HEK293T (cell line): Measurements from ENCODE around the gene PCDHB8.

Experiments used
- ARNT ChIP-seq: fragments of 450-650 bp; IDR thresholded peaks from 2 replicates; pipeline ENCODE4 v1.6.1; 2017; ENCODE audit warnings: mild to moderate bottlenecking
- BHLHE40 ChIP-seq: fragments of 450-650 bp; IDR thresholded peaks from 2 replicates; pipeline ENCODE4 v1.6.1; 2016; ENCODE audit warnings: mild to moderate bottlenecking, moderate library complexity, borderline replicate concordance
- FOXA1 ChIP-seq: fragments of 450-650 bp; IDR thresholded peaks from 2 replicates; pipeline ENCODE4 v1.6.1; 2016; ENCODE audit warnings: mild to moderate bottlenecking
- FOXK2 ChIP-seq: fragments of 450-650 bp; IDR thresholded peaks from 2 replicates; pipeline ENCODE4 v1.6.1; 2016; ENCODE audit warnings: mild to moderate bottlenecking
- FOXM1 ChIP-seq: fragments of 450-650 bp; IDR thresholded peaks from 2 replicates; pipeline ENCODE4 v1.6.1; 2017; ENCODE audit warnings: mild to moderate bottlenecking, borderline replicate concordance
- NFRKB ChIP-seq: fragments of 450-650 bp; IDR thresholded peaks from 2 replicates; pipeline ENCODE4 v1.6.1; 2016; ENCODE audit warnings: mild to moderate bottlenecking, moderate library complexity
- SP1 ChIP-seq: fragments of 450-650 bp; IDR thresholded peaks from 2 replicates; pipeline ENCODE4 v1.6.1; 2017
- SUZ12 ChIP-seq: fragments of 450-650 bp; IDR thresholded peaks from 2 replicates; pipeline ENCODE4 v1.6.1; 2016; ENCODE audit warnings: mild to moderate bottlenecking
- TARDBP ChIP-seq: fragments of 450-650 bp; IDR thresholded peaks from 2 replicates; pipeline ENCODE4 v1.6.1; 2016
- ZNF384 ChIP-seq: fragments of 450-650 bp; IDR thresholded peaks from 2 replicates; pipeline ENCODE4 v1.6.1; 2016

- TF ChIP-seq TARDBP (no peak), ZNF384 (no peak), SP1 (no peak), SUZ12 (no peak), FOXM1 (no peak), FOXK2 (no peak), ARNT (no peak), BHLHE40 (no peak), FOXA1 (no peak), NFRKB (no peak)
These were observed 18.8 kb downstream of the PCDHB8 start for GRCh38 chr5:141196363-141196762.
